H1 (cell line): ENCODE results near the gene TRIM61.

Experiments
- CBX8 ChIP-seq: fragments of 300-800, 300-1000 bp; sonication (generic); IDR thresholded peaks from 2 replicates; pipeline ENCODE4 v1.7.1; 2016; ENCODE audit warnings: low read depth, low read length, borderline replicate concordance
- CTCF ChIP-seq, 3 experiments: IDR thresholded peaks; 1 replicate in 2 of 3; 2 replicates in 1 of 3; pipeline versions ENCODE4 v1.5.1 to v1.6.1; 2011; ENCODE audit warnings: low read length in 3 of 3, mild to moderate bottlenecking in 3 of 3, inconsistent platforms in 2 of 3, low read depth in 1 of 3, moderate library complexity in 1 of 3; ENCODE audit not compliant: insufficient read depth in 1 of 3; ENCODE audit errors: control extremely low read depth in 1 of 3
- GABPA ChIP-seq: IDR thresholded peaks from 2 replicates; pipeline ENCODE4 v1.6.1; 2011; ENCODE audit warnings: mild to moderate bottlenecking, low read length, moderate library complexity, borderline replicate concordance; ENCODE audit not compliant: insufficient read depth
- KDM1A ChIP-seq: fragments of 200-600, 300-600 bp; sonication (generic); IDR thresholded peaks from 2 replicates; pipeline ENCODE4 v1.7.1; 2016; ENCODE audit warnings: mild to moderate bottlenecking, low read length, borderline replicate concordance
- MAFK ChIP-seq: IDR thresholded peaks from 2 replicates; pipeline ENCODE4 v1.6.1; 2012; ENCODE audit warnings: low read depth, mild to moderate bottlenecking, improper control_type of control experiment, low read length
- PHF8 ChIP-seq: fragments of 200-600 bp; sonication (generic); conservative IDR thresholded peaks from 2 replicates; pipeline ENCODE4 v1.7.1; 2012; ENCODE audit warnings: low read depth, mild to moderate bottlenecking, inconsistent platforms, low read length, moderate library complexity
- POLR2A ChIP-seq, 2 experiments: IDR thresholded peaks; 1 replicate in 1 of 2; 2 replicates in 1 of 2; pipeline ENCODE4 v1.6.1; 2011; ENCODE audit warnings: low read depth in 2 of 2, low read length in 2 of 2, mild to moderate bottlenecking in 2 of 2; ENCODE audit errors: control extremely low read depth in 1 of 2
- POLR2AphosphoS5 ChIP-seq: IDR thresholded peaks from 2 replicates; pipeline ENCODE4 v1.6.1; 2011; ENCODE audit warnings: low read depth, low read length
- RFX5 ChIP-seq: IDR thresholded peaks from 2 replicates; pipeline ENCODE4 v1.6.1; 2011; ENCODE audit warnings: low read depth, low read length, improper control_type of control experiment, borderline replicate concordance
- SAP30 ChIP-seq: fragments of 300-600 bp; sonication (generic); IDR thresholded peaks from 2 replicates; pipeline ENCODE4 v1.7.1; 2012; ENCODE audit warnings: low read length, moderate library complexity, mild to moderate bottlenecking, inconsistent platforms; ENCODE audit not compliant: insufficient read depth, insufficient replicate concordance
- TCF12 ChIP-seq: IDR thresholded peaks from 2 replicates; pipeline ENCODE4 v1.6.1; 2011; ENCODE audit warnings: low read depth, mild to moderate bottlenecking, low read length
- USF2 ChIP-seq: IDR thresholded peaks from 2 replicates; pipeline ENCODE4 v1.6.1; 2011; ENCODE audit warnings: low read length, improper control_type of control experiment

DNA sequence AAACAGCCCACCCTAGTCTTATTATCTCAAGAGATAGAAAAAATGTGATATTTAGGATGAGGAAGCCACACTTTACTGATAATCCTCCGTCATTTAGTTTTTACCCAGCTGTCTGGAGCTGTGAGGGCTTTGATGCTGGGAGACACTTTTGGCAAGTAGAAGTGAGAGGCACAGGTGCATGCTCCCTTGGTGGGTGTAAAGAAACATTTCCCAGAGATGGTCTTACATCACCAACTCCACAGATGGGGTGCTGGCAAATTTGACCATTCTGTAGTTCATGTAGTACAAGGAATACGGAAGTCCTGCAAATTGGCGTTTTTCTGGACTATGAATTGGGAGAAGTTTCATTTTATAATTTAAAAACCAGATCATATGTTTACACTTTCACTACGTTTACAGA is 28.5 kb downstream of the TRIM61 start:
- no peak for TF ChIP-seq MAFK
- no peak for TF ChIP-seq RFX5
- TF ChIP-seq SAP30 = no peak
- no peak for TF ChIP-seq CTCF (IDR thresholded peaks at IDR 0.05; ENCODE audit: control extremely low read depth in 1 of 3, insufficient read depth in 1 of 3, low read depth in 1 of 3, low read length in 3 of 3)
- no peak for TF ChIP-seq POLR2A (IDR thresholded peaks at IDR 0.05; ENCODE audit: control extremely low read depth in 1 of 2, low read depth in 2 of 2, low read length in 2 of 2)
- TF ChIP-seq POLR2AphosphoS5 = no peak
- no peak for TF ChIP-seq CBX8
- TF ChIP-seq KDM1A = no peak
- no peak for TF ChIP-seq GABPA
- TF ChIP-seq USF2 = no peak
- TF ChIP-seq PHF8 = no peak
- TF ChIP-seq TCF12 = no peak
